GM23338 (cell line): ENCODE results near the gene UGT2B11.

Source experiments
- CREB1 ChIP-seq: fragments of 250-450 bp; sonication (Bioruptor Pico); IDR thresholded peaks from 2 replicates; pipeline ENCODE4 v1.5.0; 2020; ENCODE audit warnings: low read depth, mild to moderate bottlenecking, moderate library complexity
- ETS1 ChIP-seq: IDR thresholded peaks from 2 replicates; pipeline ENCODE4 v1.6.1; 2016; ENCODE audit warnings: antibody characterized with exemption
- EZH2 ChIP-seq: fragments of 200-600 bp; sonication (generic); IDR thresholded peaks from one replicate; pipeline ENCODE4 v1.8.0; 2017; ENCODE audit warnings: antibody characterized with exemption, mild to moderate bottlenecking, low read depth; ENCODE audit not compliant: unreplicated experiment
- EZH2phosphoT487 ChIP-seq: fragments of 200-600 bp; sonication (generic); IDR thresholded peaks from one replicate; pipeline ENCODE4 v1.8.1; 2018; ENCODE audit warnings: antibody characterized with exemption; ENCODE audit not compliant: unreplicated experiment
- JUNB ChIP-seq: IDR thresholded peaks from one replicate; pipeline ENCODE4 v1.6.1; 2016; ENCODE audit warnings: antibody characterized with exemption; ENCODE audit not compliant: unreplicated experiment
- NANOG ChIP-seq: IDR thresholded peaks from 2 replicates; pipeline ENCODE4 v1.6.1; 2016; ENCODE audit warnings: antibody characterized with exemption, borderline replicate concordance
- POLR2AphosphoS5 ChIP-seq: IDR thresholded peaks from 2 replicates; pipeline ENCODE4 v1.6.1; 2016; ENCODE audit warnings: antibody characterized with exemption, low read depth
- ZNF331 ChIP-seq: fragments of 250-450 bp; sonication (Bioruptor Pico); IDR thresholded peaks from 2 replicates; pipeline ENCODE4 v1.5.0; 2020; ENCODE audit warnings: low read depth, mild to moderate bottlenecking, moderate library complexity
- TF ChIP-seq, protein P1 (sequence below): IDR thresholded peaks from one replicate; pipeline ENCODE4 v1.6.1; 2018; ENCODE audit warnings: antibody characterized with exemption; ENCODE audit not compliant: unreplicated experiment
- TF ChIP-seq, protein P2 (sequence below), 2 experiments: fragments of 200-600 bp in 1 of 2; sonication (generic) in 1 of 2; conservative IDR thresholded peaks; 2 replicates each; pipeline versions ENCODE4 v1.5.1 to v1.6.1; 2016 to 2017; ENCODE audit warnings: antibody characterized with exemption in 2 of 2, low read depth in 2 of 2, mild to moderate bottlenecking in 2 of 2, moderate library complexity in 1 of 2

- no peak for TF ChIP-seq POLR2AphosphoS5
- TF ChIP-seq, protein P1, sequence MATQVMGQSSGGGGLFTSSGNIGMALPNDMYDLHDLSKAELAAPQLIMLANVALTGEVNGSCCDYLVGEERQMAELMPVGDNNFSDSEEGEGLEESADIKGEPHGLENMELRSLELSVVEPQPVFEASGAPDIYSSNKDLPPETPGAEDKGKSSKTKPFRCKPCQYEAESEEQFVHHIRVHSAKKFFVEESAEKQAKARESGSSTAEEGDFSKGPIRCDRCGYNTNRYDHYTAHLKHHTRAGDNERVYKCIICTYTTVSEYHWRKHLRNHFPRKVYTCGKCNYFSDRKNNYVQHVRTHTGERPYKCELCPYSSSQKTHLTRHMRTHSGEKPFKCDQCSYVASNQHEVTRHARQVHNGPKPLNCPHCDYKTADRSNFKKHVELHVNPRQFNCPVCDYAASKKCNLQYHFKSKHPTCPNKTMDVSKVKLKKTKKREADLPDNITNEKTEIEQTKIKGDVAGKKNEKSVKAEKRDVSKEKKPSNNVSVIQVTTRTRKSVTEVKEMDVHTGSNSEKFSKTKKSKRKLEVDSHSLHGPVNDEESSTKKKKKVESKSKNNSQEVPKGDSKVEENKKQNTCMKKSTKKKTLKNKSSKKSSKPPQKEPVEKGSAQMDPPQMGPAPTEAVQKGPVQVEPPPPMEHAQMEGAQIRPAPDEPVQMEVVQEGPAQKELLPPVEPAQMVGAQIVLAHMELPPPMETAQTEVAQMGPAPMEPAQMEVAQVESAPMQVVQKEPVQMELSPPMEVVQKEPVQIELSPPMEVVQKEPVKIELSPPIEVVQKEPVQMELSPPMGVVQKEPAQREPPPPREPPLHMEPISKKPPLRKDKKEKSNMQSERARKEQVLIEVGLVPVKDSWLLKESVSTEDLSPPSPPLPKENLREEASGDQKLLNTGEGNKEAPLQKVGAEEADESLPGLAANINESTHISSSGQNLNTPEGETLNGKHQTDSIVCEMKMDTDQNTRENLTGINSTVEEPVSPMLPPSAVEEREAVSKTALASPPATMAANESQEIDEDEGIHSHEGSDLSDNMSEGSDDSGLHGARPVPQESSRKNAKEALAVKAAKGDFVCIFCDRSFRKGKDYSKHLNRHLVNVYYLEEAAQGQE, result no peak
- TF ChIP-seq, protein P2, sequence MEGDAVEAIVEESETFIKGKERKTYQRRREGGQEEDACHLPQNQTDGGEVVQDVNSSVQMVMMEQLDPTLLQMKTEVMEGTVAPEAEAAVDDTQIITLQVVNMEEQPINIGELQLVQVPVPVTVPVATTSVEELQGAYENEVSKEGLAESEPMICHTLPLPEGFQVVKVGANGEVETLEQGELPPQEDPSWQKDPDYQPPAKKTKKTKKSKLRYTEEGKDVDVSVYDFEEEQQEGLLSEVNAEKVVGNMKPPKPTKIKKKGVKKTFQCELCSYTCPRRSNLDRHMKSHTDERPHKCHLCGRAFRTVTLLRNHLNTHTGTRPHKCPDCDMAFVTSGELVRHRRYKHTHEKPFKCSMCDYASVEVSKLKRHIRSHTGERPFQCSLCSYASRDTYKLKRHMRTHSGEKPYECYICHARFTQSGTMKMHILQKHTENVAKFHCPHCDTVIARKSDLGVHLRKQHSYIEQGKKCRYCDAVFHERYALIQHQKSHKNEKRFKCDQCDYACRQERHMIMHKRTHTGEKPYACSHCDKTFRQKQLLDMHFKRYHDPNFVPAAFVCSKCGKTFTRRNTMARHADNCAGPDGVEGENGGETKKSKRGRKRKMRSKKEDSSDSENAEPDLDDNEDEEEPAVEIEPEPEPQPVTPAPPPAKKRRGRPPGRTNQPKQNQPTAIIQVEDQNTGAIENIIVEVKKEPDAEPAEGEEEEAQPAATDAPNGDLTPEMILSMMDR (conservative IDR thresholded peaks at IDR 0.05; ENCODE audit: low read depth in 2 of 2), result no peak
- no peak for TF ChIP-seq EZH2
- TF ChIP-seq ETS1, result no peak
- TF ChIP-seq EZH2phosphoT487, result no peak
- no peak for TF ChIP-seq CREB1 (CRISPR knock-in tag)
- no peak for TF ChIP-seq ZNF331 (CRISPR knock-in tag)
- no peak for TF ChIP-seq NANOG
- TF ChIP-seq JUNB, result no peak
Measured at GRCh38 chr4:69214716-69215115, at the start of gene UGT2B11.
